Mammary microvascular endothelial cell (primary cell): ENCODE measurements around the gene OR9Q1. TPM values are rescaled to one million over a fixed set of nuclear protein-coding genes. Genes with fewer than 3 reads are reported as not detected.

Source experiments
- total RNA-seq: library from RNA; depleted of rRNA; stranded (reverse); fragments of >200 nt; gene quantifications from 2 replicates; pipeline ENCODE4 v1.2.3, GENCODE V29; 2015

OR9Q1 gene, protein sequence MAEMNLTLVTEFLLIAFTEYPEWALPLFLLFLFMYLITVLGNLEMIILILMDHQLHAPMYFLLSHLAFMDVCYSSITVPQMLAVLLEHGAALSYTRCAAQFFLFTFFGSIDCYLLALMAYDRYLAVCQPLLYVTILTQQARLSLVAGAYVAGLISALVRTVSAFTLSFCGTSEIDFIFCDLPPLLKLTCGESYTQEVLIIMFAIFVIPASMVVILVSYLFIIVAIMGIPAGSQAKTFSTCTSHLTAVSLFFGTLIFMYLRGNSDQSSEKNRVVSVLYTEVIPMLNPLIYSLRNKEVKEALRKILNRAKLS
- total RNA-seq = not detected in 2 replicates

DNA sequence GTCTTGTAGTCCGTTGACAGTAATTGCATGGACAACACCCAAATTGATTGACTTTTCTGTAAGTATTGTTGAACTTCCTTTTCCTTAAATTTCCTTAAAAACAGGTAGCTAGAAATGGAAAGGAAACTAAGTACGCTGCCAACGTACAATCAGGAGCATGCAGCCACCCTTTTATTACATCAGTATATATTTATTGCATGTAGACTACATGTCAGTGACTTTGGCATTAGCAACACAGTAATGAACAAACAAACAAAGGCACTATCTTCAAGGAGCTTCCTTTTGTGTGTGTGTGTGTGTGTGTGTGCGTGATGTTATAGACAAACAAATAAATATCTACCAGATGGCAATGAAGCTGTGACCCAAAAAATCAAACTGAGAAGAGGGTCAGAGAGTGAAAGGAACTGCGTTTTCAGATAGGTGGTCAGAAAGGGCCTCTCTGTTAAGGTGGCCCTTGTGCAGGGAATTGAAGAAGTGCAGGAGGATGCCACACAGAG, at the start of gene OR9Q1:
Gene OR9Q1 (plus strand): TSS at position 447 of the 497 bp plus-strand sequence. CDS start 155,564 bp downstream, outside the sequence.

DNA sequence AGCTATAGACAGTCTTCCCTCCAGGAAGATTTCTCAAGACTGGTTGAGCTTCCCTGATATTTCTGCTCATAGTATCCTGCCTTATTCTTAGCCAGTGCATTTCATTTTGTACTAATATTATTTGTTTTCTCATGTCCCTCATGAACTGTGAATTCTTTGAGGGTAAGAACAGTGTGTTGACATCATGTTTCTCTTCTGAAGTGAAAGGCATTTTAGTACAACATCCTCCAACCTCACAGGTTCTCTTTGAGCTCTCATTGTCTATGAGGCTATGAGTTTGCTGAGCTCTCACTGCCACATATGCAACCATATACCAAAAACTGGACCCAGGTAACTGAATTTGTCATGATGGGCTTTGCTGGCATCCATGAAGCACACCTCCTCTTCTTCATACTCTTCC, 7.0 kb downstream of the OR9Q1 start, which contains the start of gene OR6Q1:
Gene OR6Q1 (plus strand): TSS at position 301 of the 400 bp plus-strand sequence. CDS start 0 bp downstream, at position 301.

DNA sequence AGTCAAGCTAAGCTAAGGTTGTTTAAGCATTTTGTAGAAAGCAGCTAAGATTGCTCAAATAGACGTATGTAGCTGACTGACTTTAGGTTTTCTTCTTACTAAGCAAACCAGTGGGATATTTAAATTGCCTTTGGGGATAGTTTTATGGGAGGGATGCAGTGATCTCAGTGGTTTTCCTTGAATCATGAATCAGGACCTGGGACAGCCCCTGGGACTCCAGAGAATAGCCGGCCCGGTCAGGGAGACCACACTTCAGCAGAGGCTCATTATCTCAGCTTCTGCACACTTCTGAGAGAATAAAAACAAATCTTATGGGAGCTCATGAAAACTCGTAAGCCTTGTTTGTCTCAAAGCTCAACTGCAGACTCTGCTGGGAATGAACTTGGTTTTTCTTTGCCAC, 101.8 kb downstream of the OR9Q1 start, which contains the start of gene OR9I1:
Gene OR9I1 (minus strand): TSS at position 62 of the 400 bp plus-strand sequence. CDS start 6,086 bp downstream, outside the sequence.

DNA sequence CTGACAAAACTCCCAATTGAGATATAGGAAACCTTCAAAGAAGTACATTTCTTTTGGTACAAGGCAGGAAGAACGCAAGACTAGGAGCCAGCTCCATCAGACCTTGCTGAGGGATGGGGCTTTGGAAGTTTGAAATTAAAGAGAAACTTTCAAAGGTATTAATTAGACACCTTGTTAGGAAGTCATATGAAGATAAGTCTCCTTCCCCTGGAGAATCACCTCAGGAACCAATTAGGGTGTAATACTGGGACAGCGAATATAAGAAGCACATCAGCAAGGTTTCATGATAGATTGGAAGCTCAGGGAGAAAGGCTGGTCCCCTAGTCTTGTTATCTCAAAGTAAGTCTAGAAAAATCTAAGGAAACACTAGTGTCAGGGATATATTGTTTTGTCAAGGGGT, 165.1 kb downstream of the OR9Q1 start, which contains the start of gene OR9Q2:
Gene OR9Q2 (plus strand): TSS at position 301 of the 400 bp plus-strand sequence. CDS start 1,421 bp downstream, outside the sequence.

DNA sequence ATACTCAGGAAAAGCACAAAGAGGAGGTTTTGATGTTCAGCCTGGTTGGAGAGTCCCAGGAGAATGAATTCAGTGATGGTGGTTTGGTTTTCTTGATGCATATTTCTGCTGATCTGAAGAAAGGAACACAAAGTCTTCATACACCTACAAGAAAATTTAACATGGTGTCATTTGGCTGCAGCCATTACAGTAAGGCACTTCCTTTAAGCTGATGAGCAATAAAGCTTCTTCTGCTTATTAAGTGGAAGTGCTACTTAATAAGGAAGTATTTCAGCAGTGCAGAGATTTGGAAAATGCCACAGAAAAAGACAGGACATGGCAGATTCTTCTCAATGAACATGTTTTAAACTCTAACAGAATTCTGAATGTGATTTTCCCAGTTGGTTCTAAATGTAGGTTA, 180.4 kb downstream of the OR9Q1 start, which contains the start of gene OR1S2:
Gene OR1S2 (minus strand): TSS at position 101 of the 400 bp plus-strand sequence. CDS start 0 bp downstream, at position 101.

DNA sequence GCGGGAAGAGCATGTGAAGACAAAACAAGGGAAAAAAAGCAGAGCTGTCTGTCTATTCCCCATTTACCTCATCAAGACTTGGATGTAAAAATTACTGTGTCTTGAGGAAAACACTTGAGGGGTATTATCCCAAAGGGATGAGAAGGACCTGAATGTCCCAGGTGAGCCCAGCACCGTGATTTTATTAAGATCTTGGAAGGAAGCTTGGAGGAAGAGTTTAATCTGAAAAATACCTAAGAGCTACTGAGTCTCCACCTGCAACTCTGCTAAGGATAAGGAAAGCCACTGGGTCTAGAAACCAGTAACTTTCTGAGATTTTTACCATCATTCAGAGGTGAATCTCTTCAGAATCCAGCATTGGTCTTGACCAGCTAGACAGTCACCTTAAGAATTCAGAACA, 188.7 kb downstream of the OR9Q1 start, which contains the start of gene OR1S1:
Gene OR1S1 (plus strand): TSS at position 301 of the 400 bp plus-strand sequence.

Other genes with a start within 250 kb of the OR9Q1 start
- gene OR6Q1, start 7.1 kb downstream of the OR9Q1 start, total RNA-seq = not detected in 2 replicates
- gene OR9I1, start 101.6 kb downstream of the OR9Q1 start, total RNA-seq = not detected in 2 replicates
- not detected in 2 replicates for gene OR9Q2, start 165.2 kb downstream of the OR9Q1 start, total RNA-seq
- gene OR1S2, start 180.3 kb downstream of the OR9Q1 start, total RNA-seq = not detected in 2 replicates
- gene OR1S1, start 188.8 kb downstream of the OR9Q1 start, total RNA-seq = not detected in 2 replicates
- gene OR10Q1, start 205.0 kb downstream of the OR9Q1 start, total RNA-seq = not detected in 2 replicates
- not detected in 2 replicates for gene OR10W1, start 244.4 kb downstream of the OR9Q1 start, total RNA-seq